Ovary (tissue), 3 donors: Measurements from ENCODE around the gene RIPK1.

ENCODE experiments used
- EP300 ChIP-seq: sonication (generic); formaldehyde crosslinking; IDR thresholded peaks from one replicate; pipeline ENCODE4 v1.6.1; 2017; ENCODE audit warnings: antibody characterized with exemption
- POLR2A ChIP-seq: fragments of 450-650 bp; IDR thresholded peaks from one replicate; pipeline ENCODE4 v1.6.1; 2017; ENCODE audit warnings: antibody characterized with exemption, mild to moderate bottlenecking, moderate library complexity
- TF ChIP-seq, protein P1 (sequence below), 3 donors: fragments of 450-650 bp in 2 of 3; fragments of 200-600 bp in 1 of 3; IDR thresholded peaks; one replicate each; pipeline versions ENCODE4 v1.5.1 to v1.8.0; 2016 to 2022; ENCODE audit warnings: antibody characterized with exemption in 3 of 3, mild to moderate bottlenecking in 1 of 3
- donor health status: DM: no; HTN: no; CAD: no.

DNA sequence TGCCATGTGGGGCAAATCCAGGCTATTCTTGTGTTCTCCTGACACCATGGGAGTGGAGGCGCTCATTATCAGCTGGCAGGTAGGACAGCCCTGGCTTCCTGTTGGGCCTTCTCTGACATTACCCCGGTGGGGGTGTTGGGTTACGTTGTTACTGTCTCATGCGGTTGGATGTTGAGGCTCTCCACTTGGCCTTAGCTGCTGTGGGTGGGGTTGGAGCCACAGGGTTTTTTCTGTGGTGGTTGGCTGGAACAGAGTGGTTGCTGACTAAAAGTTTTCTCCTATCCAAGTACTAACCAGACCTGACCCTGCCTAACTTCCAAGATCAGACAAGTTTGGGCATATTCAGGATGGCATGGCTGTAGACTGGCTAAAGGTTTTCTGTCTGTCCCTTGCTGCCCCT, 20.2 kb downstream of the RIPK1 start:
- TF ChIP-seq, protein P1, sequence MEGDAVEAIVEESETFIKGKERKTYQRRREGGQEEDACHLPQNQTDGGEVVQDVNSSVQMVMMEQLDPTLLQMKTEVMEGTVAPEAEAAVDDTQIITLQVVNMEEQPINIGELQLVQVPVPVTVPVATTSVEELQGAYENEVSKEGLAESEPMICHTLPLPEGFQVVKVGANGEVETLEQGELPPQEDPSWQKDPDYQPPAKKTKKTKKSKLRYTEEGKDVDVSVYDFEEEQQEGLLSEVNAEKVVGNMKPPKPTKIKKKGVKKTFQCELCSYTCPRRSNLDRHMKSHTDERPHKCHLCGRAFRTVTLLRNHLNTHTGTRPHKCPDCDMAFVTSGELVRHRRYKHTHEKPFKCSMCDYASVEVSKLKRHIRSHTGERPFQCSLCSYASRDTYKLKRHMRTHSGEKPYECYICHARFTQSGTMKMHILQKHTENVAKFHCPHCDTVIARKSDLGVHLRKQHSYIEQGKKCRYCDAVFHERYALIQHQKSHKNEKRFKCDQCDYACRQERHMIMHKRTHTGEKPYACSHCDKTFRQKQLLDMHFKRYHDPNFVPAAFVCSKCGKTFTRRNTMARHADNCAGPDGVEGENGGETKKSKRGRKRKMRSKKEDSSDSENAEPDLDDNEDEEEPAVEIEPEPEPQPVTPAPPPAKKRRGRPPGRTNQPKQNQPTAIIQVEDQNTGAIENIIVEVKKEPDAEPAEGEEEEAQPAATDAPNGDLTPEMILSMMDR (IDR thresholded peaks at IDR 0.05), result no peak
- TF ChIP-seq EP300 (no peak), POLR2A (no peak)
